K562 (cell line): Measurements from ENCODE around the gene SLC36A3. TPM values are rescaled to one million over a fixed set of nuclear protein-coding genes. Genes with fewer than 3 reads are reported as not detected.

Source experiments
- FOXM1 ChIP-seq, 2 experiments: fragments of 450-650 bp in 1 of 2; sonication (generic) in 1 of 2; formaldehyde crosslinking in 1 of 2; IDR thresholded peaks; 2 replicates each; pipeline versions ENCODE4 v1.6.1 to v1.9.0; 2017 to 2022; ENCODE audit warnings: low read depth in 2 of 2, mild to moderate bottlenecking in 2 of 2, missing genetic modification reagents in 1 of 2, moderate library complexity in 1 of 2
- MBD2 ChIP-seq: sonication (generic); IDR thresholded peaks from 2 replicates; pipeline ENCODE4 v1.6.1; 2016; ENCODE audit warnings: low read depth, borderline replicate concordance
- PHF21A ChIP-seq: fragments of 450-650 bp; IDR thresholded peaks from 2 replicates; pipeline ENCODE4 v1.6.1; 2017; ENCODE audit warnings: low read depth, borderline replicate concordance
- SP2 ChIP-seq: IDR thresholded peaks from 2 replicates; pipeline ENCODE4 v1.6.1; 2011; ENCODE audit warnings: mild to moderate bottlenecking, low read depth, low read length, moderate library complexity; ENCODE audit not compliant: poor library complexity, severe bottlenecking; ENCODE audit errors: extremely low read depth
- ZNF212 ChIP-seq: fragments of 450-650 bp; formaldehyde crosslinking; IDR thresholded peaks from 2 replicates; pipeline ENCODE4 v1.4.0; 2020; ENCODE audit warnings: mild to moderate bottlenecking
- ZNF354B ChIP-seq: fragments of 250-450 bp; sonication (Bioruptor Pico); IDR thresholded peaks from 2 replicates; pipeline ENCODE4 v1.4.0; 2020
- polyA plus RNA-seq, 8 experiments: library from polyadenylated mRNA; depleted of rRNA in 4 of 8; stranded (reverse) in 5 of 8; unstranded in 3 of 8; fragments of >200 nt; fragmentation: Nextera tagmentation in 2 of 8; fragmentation: Illumina TruSeq in 1 of 8; extraction: Ambion mirVana in 2 of 8; extraction: Trizol in 1 of 8; gene quantifications; 2 replicates each; pipeline versions ENCODE4 v1.2.1 to v1.2.3, GENCODE V29; 2011 to 2014; ENCODE audit warnings: inconsistent platforms in 1 of 8, missing spikeins in 1 of 8
- total RNA-seq, 7 experiments: library from RNA; depleted of rRNA in 6 of 7; stranded (reverse); fragments of >200 nt in 6 of 7; fragmentation: Illumina TruSeq in 2 of 7; extraction: Trizol in 2 of 7; gene quantifications; 2 replicates each; pipeline versions ENCODE4 v1.2.1 to v1.2.3, GENCODE V29; 2011 to 2021; ENCODE audit warnings: low replicate concordance in 1 of 7
- TF ChIP-seq, protein P1 (sequence below), 2 experiments: fragments of 450-650 bp in 1 of 2; sonication (generic) in 1 of 2; formaldehyde crosslinking; conservative IDR thresholded peaks; 2 replicates each; pipeline versions ENCODE4 v1.4.0 to v1.8.1; 2020 to 2022; ENCODE audit warnings: mild to moderate bottlenecking in 1 of 2, missing genetic modification reagents in 1 of 2
- TF ChIP-seq, protein P2 (sequence below): fragments of 450-650 bp; IDR thresholded peaks from 2 replicates; pipeline ENCODE4 v1.6.1; 2018; ENCODE audit not compliant: partially characterized antibody

Gene SLC36A3
- total and polyA plus RNA-seq, 9 of the 15 experiments (the other 6 are each of a cell fraction or from before 2014, with no cell fraction given), result not detected

DNA sequence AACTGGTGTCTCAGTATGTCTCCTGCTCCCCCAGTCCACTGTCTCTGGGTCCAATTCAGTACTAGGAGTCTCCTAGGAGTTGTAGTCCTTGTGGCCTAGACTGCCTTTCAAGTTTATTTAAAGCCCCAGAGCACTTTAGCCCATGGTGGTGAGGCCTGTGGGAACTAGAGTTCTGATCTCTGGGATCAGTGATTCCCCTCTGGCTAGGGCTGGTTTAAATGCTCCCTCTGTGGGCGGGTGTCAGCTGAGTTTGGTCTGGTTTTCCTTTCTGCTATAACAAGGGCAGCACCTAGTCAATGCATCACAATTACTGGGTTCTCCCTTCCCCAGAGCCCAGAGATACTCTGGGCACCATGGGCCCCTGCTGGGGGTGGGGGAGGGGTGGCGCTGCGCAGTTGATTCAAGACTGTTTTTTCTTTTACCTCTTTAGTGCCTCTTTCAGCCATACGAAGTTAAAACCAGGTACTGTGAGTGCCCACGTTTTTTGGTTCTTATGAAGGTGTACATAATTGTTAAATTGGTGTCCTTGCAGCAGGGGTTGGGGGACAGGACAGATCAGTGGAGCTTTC is 9.3 kb upstream of the SLC36A3 start (continued):
- TF ChIP-seq, protein P1, sequence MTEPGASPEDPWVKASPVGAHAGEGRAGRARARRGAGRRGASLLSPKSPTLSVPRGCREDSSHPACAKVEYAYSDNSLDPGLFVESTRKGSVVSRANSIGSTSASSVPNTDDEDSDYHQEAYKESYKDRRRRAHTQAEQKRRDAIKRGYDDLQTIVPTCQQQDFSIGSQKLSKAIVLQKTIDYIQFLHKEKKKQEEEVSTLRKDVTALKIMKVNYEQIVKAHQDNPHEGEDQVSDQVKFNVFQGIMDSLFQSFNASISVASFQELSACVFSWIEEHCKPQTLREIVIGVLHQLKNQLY (CRISPR knock-in tag; conservative IDR thresholded peaks at IDR 0.05), result no peak
- TF ChIP-seq PHF21A (no peak), SP2 (no peak), ZNF212 (CRISPR knock-in tag) (no peak), MBD2 (no peak), FOXM1 (IDR thresholded peaks at IDR 0.05; ENCODE audit: low read depth) (no peak), FOXM1 (CRISPR knock-in tag; IDR thresholded peaks at IDR 0.05; ENCODE audit: low read depth) (no peak), ZNF354B (no peak)
- TF ChIP-seq, protein P2, sequence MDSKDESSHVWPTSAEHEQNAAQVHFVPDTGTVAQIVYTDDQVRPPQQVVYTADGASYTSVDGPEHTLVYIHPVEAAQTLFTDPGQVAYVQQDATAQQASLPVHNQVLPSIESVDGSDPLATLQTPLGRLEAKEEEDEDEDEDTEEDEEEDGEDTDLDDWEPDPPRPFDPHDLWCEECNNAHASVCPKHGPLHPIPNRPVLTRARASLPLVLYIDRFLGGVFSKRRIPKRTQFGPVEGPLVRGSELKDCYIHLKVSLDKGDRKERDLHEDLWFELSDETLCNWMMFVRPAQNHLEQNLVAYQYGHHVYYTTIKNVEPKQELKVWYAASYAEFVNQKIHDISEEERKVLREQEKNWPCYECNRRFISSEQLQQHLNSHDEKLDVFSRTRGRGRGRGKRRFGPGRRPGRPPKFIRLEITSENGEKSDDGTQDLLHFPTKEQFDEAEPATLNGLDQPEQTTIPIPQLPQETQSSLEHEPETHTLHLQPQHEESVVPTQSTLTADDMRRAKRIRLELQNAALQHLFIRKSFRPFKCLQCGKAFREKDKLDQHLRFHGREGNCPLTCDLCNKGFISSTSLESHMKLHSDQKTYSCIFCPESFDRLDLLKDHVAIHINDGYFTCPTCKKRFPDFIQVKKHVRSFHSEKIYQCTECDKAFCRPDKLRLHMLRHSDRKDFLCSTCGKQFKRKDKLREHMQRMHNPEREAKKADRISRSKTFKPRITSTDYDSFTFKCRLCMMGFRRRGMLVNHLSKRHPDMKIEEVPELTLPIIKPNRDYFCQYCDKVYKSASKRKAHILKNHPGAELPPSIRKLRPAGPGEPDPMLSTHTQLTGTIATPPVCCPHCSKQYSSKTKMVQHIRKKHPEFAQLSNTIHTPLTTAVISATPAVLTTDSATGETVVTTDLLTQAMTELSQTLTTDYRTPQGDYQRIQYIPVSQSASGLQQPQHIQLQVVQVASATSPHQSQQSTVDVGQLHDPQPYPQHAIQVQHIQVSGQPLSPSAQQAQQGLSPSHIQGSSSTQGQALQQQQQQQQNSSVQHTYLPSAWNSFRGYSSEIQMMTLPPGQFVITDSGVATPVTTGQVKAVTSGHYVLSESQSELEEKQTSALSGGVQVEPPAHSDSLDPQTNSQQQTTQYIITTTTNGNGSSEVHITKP, result no peak
